Mucosa of descending colon (tissue), 3 donors: ENCODE results near the gene LYSET. TPM values are rescaled to one million over a fixed set of nuclear protein-coding genes. Genes with fewer than 3 reads are reported as not detected.
"Not testable (repeated sequence)": the region's sequence is repeated elsewhere in the genome, so short reads cannot be mapped to it uniquely, and the experiment has no call there.

ENCODE experiments used
- ATAC-seq: fragments of 200-7000 bp; cut with Tn5 transposase; one replicate; pipeline ENCODE4 v1.9.1; 2020; ENCODE audit warnings: mild to moderate bottlenecking, moderate library complexity
- DNase-seq, 3 donors: peaks; one replicate each; pipeline ENCODE4 v3.0.0-alpha.2; 2020
- H3K36me3 ChIP-seq: fragments of 200-600 bp; one replicate; pipeline ENCODE4 v1.8.0; 2021; ENCODE audit warnings: low read depth, mild to moderate bottlenecking
- H3K4me1 ChIP-seq: fragments of 200-600 bp; one replicate; pipeline ENCODE4 v1.8.0; 2021; ENCODE audit warnings: low read depth, mild to moderate bottlenecking
- H3K4me3 ChIP-seq: fragments of 200-600 bp; one replicate; pipeline ENCODE4 v1.8.0; 2021; ENCODE audit warnings: mild to moderate bottlenecking
- H3K9me3 ChIP-seq: fragments of 200-600 bp; one replicate; pipeline ENCODE4 v1.8.0; 2021; ENCODE audit warnings: mild to moderate bottlenecking
- CTCF ChIP-seq: fragments of 200-600 bp; IDR thresholded peaks from one replicate; pipeline ENCODE4 v1.8.0; 2022; ENCODE audit warnings: antibody characterized with exemption, mild to moderate bottlenecking
- intact Hi-C, 2 donors: fragments of 100-400 bp; cut with DNase I in 1 of 2; cut with micrococcal nuclease in 1 of 2; formaldehyde crosslinking; loops; one replicate each; pipeline versions ENCODE4 v1.11.0 to v1.11.1; 2022; cut with DNase I, micrococcal nuclease
- total RNA-seq, 3 donors: library from RNA; stranded (reverse); fragmentation: NEBNext Ultra II Directional in 2 of 3; extraction: Animal tissue kit (Norgen Biotek cat#: 25700) in 2 of 3; gene quantifications; one replicate each; pipeline versions ENCODE4 v1.2.1 to v1.2.4, GENCODE V29; 2021 to 2023
- donor health status: DM: no; HTN: no; CAD: no; lungs with moderate emphysema.
- donor health status: DM: no; HTN: no; CAD: no.
- donor health status: DM: no; HTN: yes; CAD: no.

Gene LYSET
- total RNA-seq, 3 donors from 2014 or later: 29.0 to 35.0 (median 33.2) TPM

- Histone ChIP-seq H3K9me3 (no peaks in the 10 kb centered on the region), H3K4me3 (no peak overlapping the region), H3K36me3 (no peaks in the 10 kb centered on the region), H3K4me1 (no peaks in the 10 kb centered on the region)
- no peak for TF ChIP-seq CTCF
- DNase-seq (no peak), ATAC-seq (no peak)
- intact Hi-C loops: no loop called here
Measured at GRCh38 chr14:93223565-93223964, 38.4 kb downstream of the LYSET start.

GRCh38 chr14:93228550-93228949, 43.4 kb downstream of the LYSET start:
- Histone ChIP-seq H3K4me1 (no peaks in the 10 kb centered on the region), H3K4me3 (no peak overlapping the region), H3K36me3 (no peaks in the 10 kb centered on the region), H3K9me3 (no peaks in the 10 kb centered on the region)
- intact Hi-C loops: no loop called here
- no peak for TF ChIP-seq CTCF
- ATAC-seq (no peak), DNase-seq (no peak)

- Histone ChIP-seq H3K9me3 (no peaks in the 10 kb centered on the region), H3K36me3 (no peaks in the 10 kb centered on the region), H3K4me1 (no peaks in the 10 kb centered on the region), H3K4me3 (no peak overlapping the region)
- no peak for DNase-seq
- TF ChIP-seq CTCF: no peak
- intact Hi-C loops: no loop called here
- no peak for ATAC-seq
Measured at GRCh38 chr14:93230539-93230938, 45.4 kb downstream of the LYSET start.

- intact Hi-C loops: no loop called here
- DNase-seq (no peak), ATAC-seq (peak; percentile 57)
- Histone ChIP-seq H3K4me1 (no peaks in the 10 kb centered on the region), H3K9me3 (no peaks in the 10 kb centered on the region), H3K4me3 (no peak overlapping the region), H3K36me3 (no peaks in the 10 kb centered on the region)
- no peak for TF ChIP-seq CTCF
Measured at GRCh38 chr14:93231129-93231979, 46.2 kb downstream of the LYSET start.

- H3K9me3 ChIP-seq: no peaks in the 10 kb centered on the region
- no peak for TF ChIP-seq CTCF
- no peaks in the 10 kb centered on the region for H3K4me1 ChIP-seq
- intact Hi-C loops: no loop called here
- ATAC-seq (no peak), DNase-seq (no peak)
- H3K36me3 ChIP-seq: no peaks in the 10 kb centered on the region
- H3K4me3 ChIP-seq: no peak overlapping the region
Measured at GRCh38 chr14:93232159-93232558, 47.0 kb downstream of the LYSET start.

- H3K4me1 ChIP-seq, H3K36me3 ChIP-seq, H3K9me3 ChIP-seq, H3K4me3 ChIP-seq, intact Hi-C loops, ATAC-seq, DNase-seq: not testable (repeated sequence)
Measured at GRCh38 chr14:93233078-93233477, 48.0 kb downstream of the LYSET start.
